Vagina (tissue), 2 donors: ENCODE measurements around the gene MSH3. TPM values are rescaled to one million over a fixed set of nuclear protein-coding genes. Genes with fewer than 3 reads are reported as not detected.
"Not testable (repeated sequence)": the region's sequence is repeated elsewhere in the genome, so short reads cannot be mapped to it uniquely, and the experiment has no call there.

ENCODE experiments used
- DNase-seq, 2 donors: peaks; one replicate each; pipeline ENCODE4 v3.0.0-alpha.2; 2017; ENCODE audit errors: extremely low spot score in 2 of 2
- H3K27ac ChIP-seq: fragments of 200-600 bp; sonication (generic); one replicate; pipeline ENCODE4 v1.5.1; 2019
- H3K27me3 ChIP-seq: fragments of 200-600 bp; sonication (generic); one replicate; pipeline ENCODE4 v1.5.1; 2019
- H3K36me3 ChIP-seq, 2 donors: fragments of 200-600 bp; sonication (generic); one replicate each; pipeline ENCODE4 v1.5.1; 2017 to 2019
- H3K4me1 ChIP-seq: fragments of 200-600 bp; sonication (generic); one replicate; pipeline ENCODE4 v1.5.1; 2019
- H3K4me3 ChIP-seq, 2 donors: fragments of 200-600 bp; sonication (generic); 1 replicate in 1 of 2; 2 replicates in 1 of 2; pipeline ENCODE4 v1.5.1; 2016 to 2019
- H3K9me3 ChIP-seq: fragments of 200-600 bp; sonication (generic); one replicate; pipeline ENCODE4 v1.5.1; 2019
- CTCF ChIP-seq, 3 experiments: fragments of 450-650 bp in 2 of 3; fragments of 200-600 bp in 1 of 3; sonication (generic) in 1 of 3; IDR thresholded peaks; one replicate each; pipeline ENCODE4 v1.5.1; 2017 to 2019; ENCODE audit warnings: antibody characterized with exemption in 3 of 3, mild to moderate bottlenecking in 2 of 3, moderate library complexity in 2 of 3
- POLR2A ChIP-seq, 2 donors: fragments of 450-650 bp; IDR thresholded peaks; one replicate each; pipeline ENCODE4 v1.6.1; 2017; ENCODE audit warnings: antibody characterized with exemption in 2 of 2, mild to moderate bottlenecking in 2 of 2, moderate library complexity in 2 of 2
- POLR2AphosphoS5 ChIP-seq, 2 donors: sonication (generic); formaldehyde crosslinking; IDR thresholded peaks; one replicate each; pipeline ENCODE4 v1.9.0; 2017; ENCODE audit warnings: antibody characterized with exemption in 2 of 2, mild to moderate bottlenecking in 2 of 2, low read depth in 1 of 2; ENCODE audit not compliant: insufficient read depth in 1 of 2
- intact Hi-C: fragments of 100-400 bp; cut with DNase I; formaldehyde crosslinking; loops from one replicate; pipeline ENCODE4 v1.15.1; 2023
- total RNA-seq: library from RNA; depleted of rRNA; stranded (reverse); fragments of >200 nt; gene quantifications from one replicate; pipeline ENCODE4 v1.2.3, GENCODE V29; 2016

The MSH3 gene
- total RNA-seq, 1 donor from 2014 or later, result 30.0 TPM

GRCh38 chr5:80884086-80884813, 229.8 kb downstream of the MSH3 start:
- intact Hi-C loops, result no loop called here
- no peaks in the 10 kb centered on the region for H3K9me3 ChIP-seq
- no peak overlapping the region for H3K4me3 ChIP-seq
- TF ChIP-seq CTCF (IDR thresholded peaks at IDR 0.05) (no peak), POLR2AphosphoS5 (IDR thresholded peaks at IDR 0.05; ENCODE audit: insufficient read depth in 1 of 2, low read depth in 1 of 2) (no peak), POLR2A (IDR thresholded peaks at IDR 0.05) (no peak)
- no peaks in the 10 kb centered on the region for H3K36me3 ChIP-seq
- no peak for DNase-seq
- H3K27ac ChIP-seq, result no peak overlapping the region
- H3K4me1 ChIP-seq, result peaks cover 8% of the 10 kb centered on the region
- H3K27me3 ChIP-seq, result no peaks in the 10 kb centered on the region

- Histone ChIP-seq H3K27ac (no peak overlapping the region), H3K4me1 (peaks cover 8% of the 10 kb centered on the region), H3K27me3 (no peaks in the 10 kb centered on the region), H3K9me3 (no peaks in the 10 kb centered on the region), H3K36me3 (peaks cover 0 to 5% of the 10 kb centered on the region in 2 donors), H3K4me3 (no peak overlapping the region)
- intact Hi-C loops, result no loop called here
- DNase-seq, result no peak
- TF ChIP-seq CTCF (IDR thresholded peaks at IDR 0.05) (no peak), POLR2A (IDR thresholded peaks at IDR 0.05) (no peak), POLR2AphosphoS5 (IDR thresholded peaks at IDR 0.05; ENCODE audit: insufficient read depth in 1 of 2, low read depth in 1 of 2) (no peak)
These were observed 230.5 kb downstream of the MSH3 start for GRCh38 chr5:80884929-80885328.

- intact Hi-C loops, result no loop called here
- Histone ChIP-seq H3K4me3 (no peak overlapping the region), H3K36me3 (peaks cover 0 to 6% of the 10 kb centered on the region in 2 donors), H3K27me3 (no peaks in the 10 kb centered on the region), H3K4me1 (peaks cover 8% of the 10 kb centered on the region), H3K27ac (no peak overlapping the region), H3K9me3 (no peaks in the 10 kb centered on the region)
- DNase-seq, result no peak
- TF ChIP-seq POLR2AphosphoS5 (IDR thresholded peaks at IDR 0.05; ENCODE audit: insufficient read depth in 1 of 2, low read depth in 1 of 2) (no peak), POLR2A (IDR thresholded peaks at IDR 0.05) (no peak), CTCF (IDR thresholded peaks at IDR 0.05) (no peak)
These were observed 231.0 kb downstream of the MSH3 start for GRCh38 chr5:80885396-80886000.

GRCh38 chr5:80894083-80894482, 239.6 kb downstream of the MSH3 start:
- no peaks in the 10 kb centered on the region for H3K9me3 ChIP-seq
- no peaks in the 10 kb centered on the region for H3K4me1 ChIP-seq
- H3K36me3 ChIP-seq, result peaks cover 0 to 6% of the 10 kb centered on the region in 2 donors
- intact Hi-C loops, result no loop called here
- no peak for DNase-seq
- TF ChIP-seq POLR2A (IDR thresholded peaks at IDR 0.05), result no peak
- no peak for TF ChIP-seq CTCF (IDR thresholded peaks at IDR 0.05)
- TF ChIP-seq POLR2AphosphoS5 (IDR thresholded peaks at IDR 0.05; ENCODE audit: insufficient read depth in 1 of 2, low read depth in 1 of 2), result no peak
- no peak overlapping the region for H3K4me3 ChIP-seq
- no peak overlapping the region for H3K27ac ChIP-seq
- no peaks in the 10 kb centered on the region for H3K27me3 ChIP-seq

- intact Hi-C loops, result no loop called here
- no peaks in the 10 kb centered on the region for H3K36me3 ChIP-seq
- H3K9me3 ChIP-seq, result no peaks in the 10 kb centered on the region
- H3K4me3 ChIP-seq, result no peak overlapping the region
- H3K27me3 ChIP-seq, result no peaks in the 10 kb centered on the region
- H3K27ac ChIP-seq, result no peak overlapping the region
- no peaks in the 10 kb centered on the region for H3K4me1 ChIP-seq
- TF ChIP-seq POLR2AphosphoS5 (IDR thresholded peaks at IDR 0.05; ENCODE audit: insufficient read depth in 1 of 2, low read depth in 1 of 2) (no peak), CTCF (IDR thresholded peaks at IDR 0.05) (no peak)
- DNase-seq, result no peak
These were observed 241.1 kb downstream of the MSH3 start for GRCh38 chr5:80895523-80895922.

GRCh38 chr5:80902624-80903023, 248.2 kb downstream of the MSH3 start:
- H3K27ac ChIP-seq, intact Hi-C loops, H3K27me3 ChIP-seq, H3K4me1 ChIP-seq, H3K36me3 ChIP-seq, DNase-seq, H3K4me3 ChIP-seq, H3K9me3 ChIP-seq: not testable (repeated sequence)
